CD4-positive, alpha-beta T cell (primary cell): ENCODE data around the gene GABARAPL1. TPM values are rescaled to one million over a fixed set of nuclear protein-coding genes. Genes with fewer than 3 reads are reported as not detected.

Experiments
- ATAC-seq: fragments of 200-7000 bp; cut with Tn5 transposase; one replicate; pipeline ENCODE4 v1.10.0; 2022; ENCODE audit warnings: mild to moderate bottlenecking; ENCODE audit not compliant: poor library complexity
- CTCF ChIA-PET: fragments of 350-600 bp; sonication (Branson Sonifier 250); formaldehyde crosslinking; loops from one replicate; lab custom pipeline; 2021; ENCODE audit warnings: antibody characterized with exemption, inconsistent platforms; lab: Charles Lee
- POLR2A ChIA-PET: fragments of 350-600 bp; sonication (Branson Sonifier 250); formaldehyde crosslinking; loops from one replicate; lab custom pipeline; 2021; ENCODE audit warnings: antibody characterized with exemption, inconsistent platforms; lab: Charles Lee
- DNase-seq, 14 experiments: peaks; one replicate each; pipeline ENCODE4 v3.0.0-alpha.2; 2013 to 2020; ENCODE audit warnings: mixed read lengths in 2 of 14
- H3K27ac ChIP-seq, 2 donors: one replicate each; pipeline versions ENCODE4 v1.5.1 to v1.7.0; 2013; ENCODE audit warnings: low read length in 2 of 2, low read depth in 1 of 2, mild to moderate bottlenecking in 1 of 2
- H3K27me3 ChIP-seq, 2 experiments: 1 replicate in 1 of 2; 2 replicates in 1 of 2; pipeline versions ENCODE4 v1.6.1 to v1.7.0; 2013; ENCODE audit warnings: low read length in 2 of 2, control low read depth in 1 of 2, mild to moderate bottlenecking in 1 of 2, moderate library complexity in 1 of 2; ENCODE audit not compliant: insufficient read depth in 2 of 2, control insufficient read depth in 1 of 2
- H3K36me3 ChIP-seq: one replicate; pipeline ENCODE4 v1.6.1; 2013; ENCODE audit warnings: low read length, control low read depth; ENCODE audit not compliant: insufficient read depth
- H3K4me1 ChIP-seq: one replicate; pipeline ENCODE4 v1.6.1; 2013; ENCODE audit warnings: low read length, control low read depth; ENCODE audit not compliant: insufficient read depth
- H3K4me3 ChIP-seq: one replicate; pipeline ENCODE4 v1.5.1; 2013; ENCODE audit warnings: mild to moderate bottlenecking, low read length, moderate library complexity
- H3K9me3 ChIP-seq, 2 experiments: 1 replicate in 1 of 2; 2 replicates in 1 of 2; pipeline versions ENCODE4 v1.6.1 to v1.7.0; 2013; ENCODE audit warnings: low read length in 2 of 2, mild to moderate bottlenecking in 2 of 2, control low read depth in 1 of 2, moderate library complexity in 1 of 2; ENCODE audit not compliant: control insufficient read depth in 1 of 2, insufficient read depth in 1 of 2
- H3K27ac Mint-ChIP-seq: one replicate; pipeline ENCODE4 v1.8.0; 2020; ENCODE audit warnings: mixed read lengths
- H3K27me3 Mint-ChIP-seq: one replicate; pipeline ENCODE4 v1.8.0; 2021; ENCODE audit warnings: mixed read lengths
- H3K36me3 Mint-ChIP-seq: one replicate; pipeline ENCODE4 v1.8.0; 2021; ENCODE audit warnings: low read depth, mixed read lengths
- H3K4me1 Mint-ChIP-seq: one replicate; pipeline ENCODE4 v1.8.0; 2021; ENCODE audit warnings: low read depth, mixed read lengths
- H3K4me3 Mint-ChIP-seq: one replicate; pipeline ENCODE4 v1.8.0; 2020; ENCODE audit warnings: mild to moderate bottlenecking, mixed read lengths
- H3K9me3 Mint-ChIP-seq: one replicate; pipeline ENCODE4 v1.8.0; 2020; ENCODE audit warnings: mixed read lengths
- intact Hi-C, 2 experiments: fragments of 100-400 bp; cut with DNase I in 1 of 2; cut with micrococcal nuclease in 1 of 2; formaldehyde crosslinking; loops; one replicate each; pipeline versions ENCODE4 v1.15.1 to v1.9.0; 2023 to 2025; cut with DNase I, micrococcal nuclease
- total RNA-seq, 174 experiments: library from RNA in 2 of 174; stranded (reverse) in 2 of 174; gene quantifications; one replicate each; pipeline ENCODE4 v1.2.3 and lab custom pipeline; 2021 to 2026
- TF ChIP-seq, protein P1 (sequence below): fragments of 200-600 bp; IDR thresholded peaks from one replicate; pipeline ENCODE4 v1.8.0; 2022; ENCODE audit warnings: antibody characterized with exemption, mild to moderate bottlenecking

GABARAPL1 gene
- total RNA-seq, 2 experiments from 2014 or later: 267 to 276 TPM

DNA sequence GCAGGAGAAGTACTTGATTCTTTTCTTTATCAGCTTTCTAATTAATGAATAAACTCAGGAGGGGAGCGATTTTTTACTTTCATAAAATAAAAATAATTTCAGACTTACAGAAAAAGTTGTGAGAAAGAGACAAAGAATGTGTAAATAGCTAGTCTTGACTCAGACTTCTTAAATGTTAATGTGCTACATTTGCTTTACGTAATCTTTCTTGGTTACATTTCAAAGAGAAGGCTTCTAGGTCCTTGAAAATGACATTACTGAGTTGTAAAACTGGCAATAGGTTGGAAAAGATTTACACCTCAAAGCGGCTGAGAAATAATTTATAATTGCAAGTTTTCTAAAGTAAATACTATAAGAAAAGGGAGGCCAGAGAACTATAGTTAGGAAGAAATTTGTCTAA is 28.6 kb downstream of the GABARAPL1 start:
- Histone ChIP-seq H3K27me3 (no peaks in the 10 kb centered on the region), H3K4me3 (no peak overlapping the region), H3K36me3 (no peaks in the 10 kb centered on the region), H3K27ac (no peak overlapping the region), H3K4me1 (peaks cover 6% of the 10 kb centered on the region), H3K9me3 (no peaks in the 10 kb centered on the region)
- TF ChIP-seq, protein P1, sequence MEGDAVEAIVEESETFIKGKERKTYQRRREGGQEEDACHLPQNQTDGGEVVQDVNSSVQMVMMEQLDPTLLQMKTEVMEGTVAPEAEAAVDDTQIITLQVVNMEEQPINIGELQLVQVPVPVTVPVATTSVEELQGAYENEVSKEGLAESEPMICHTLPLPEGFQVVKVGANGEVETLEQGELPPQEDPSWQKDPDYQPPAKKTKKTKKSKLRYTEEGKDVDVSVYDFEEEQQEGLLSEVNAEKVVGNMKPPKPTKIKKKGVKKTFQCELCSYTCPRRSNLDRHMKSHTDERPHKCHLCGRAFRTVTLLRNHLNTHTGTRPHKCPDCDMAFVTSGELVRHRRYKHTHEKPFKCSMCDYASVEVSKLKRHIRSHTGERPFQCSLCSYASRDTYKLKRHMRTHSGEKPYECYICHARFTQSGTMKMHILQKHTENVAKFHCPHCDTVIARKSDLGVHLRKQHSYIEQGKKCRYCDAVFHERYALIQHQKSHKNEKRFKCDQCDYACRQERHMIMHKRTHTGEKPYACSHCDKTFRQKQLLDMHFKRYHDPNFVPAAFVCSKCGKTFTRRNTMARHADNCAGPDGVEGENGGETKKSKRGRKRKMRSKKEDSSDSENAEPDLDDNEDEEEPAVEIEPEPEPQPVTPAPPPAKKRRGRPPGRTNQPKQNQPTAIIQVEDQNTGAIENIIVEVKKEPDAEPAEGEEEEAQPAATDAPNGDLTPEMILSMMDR: no peak
- H3K9me3 Mint-ChIP-seq: no peaks in the 10 kb centered on the region
- intact Hi-C loops: no loop called here
- ATAC-seq: no peak
- H3K4me1 Mint-ChIP-seq: peaks cover 9% of the 10 kb centered on the region
- POLR2A ChIA-PET: no interaction called here
- H3K27me3 Mint-ChIP-seq: no peaks in the 10 kb centered on the region
- H3K4me3 Mint-ChIP-seq: no peak overlapping the region
- CTCF ChIA-PET: no interaction called here
- H3K27ac Mint-ChIP-seq: no peak overlapping the region
- no peaks in the 10 kb centered on the region for H3K36me3 Mint-ChIP-seq
- no peak for DNase-seq

DNA sequence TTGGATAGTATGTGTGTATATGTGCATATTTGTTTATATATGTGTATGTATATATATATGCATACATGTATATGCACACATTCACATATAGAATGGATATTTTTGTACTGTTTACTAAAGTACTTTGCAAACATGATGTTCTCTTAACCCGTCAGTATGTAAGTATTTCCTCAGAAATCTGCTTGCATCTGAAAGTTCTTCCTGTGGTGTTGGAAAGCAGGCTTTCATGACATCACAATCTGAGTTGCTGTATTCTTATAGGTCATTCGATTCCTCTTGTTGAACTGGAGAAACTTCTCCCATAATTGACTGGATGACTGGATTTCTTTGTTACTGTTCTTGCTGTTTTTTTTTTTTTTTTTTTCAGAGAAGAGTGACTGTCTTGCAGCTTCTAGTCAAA is 29.1 kb downstream of the GABARAPL1 start:
- no peaks in the 10 kb centered on the region for H3K9me3 ChIP-seq
- H3K9me3 Mint-ChIP-seq: no peaks in the 10 kb centered on the region
- no peak for ATAC-seq
- no peak overlapping the region for H3K4me3 ChIP-seq
- intact Hi-C loops: no loop called here
- no peaks in the 10 kb centered on the region for H3K27me3 ChIP-seq
- H3K36me3 ChIP-seq: no peaks in the 10 kb centered on the region
- H3K4me3 Mint-ChIP-seq: no peak overlapping the region
- CTCF ChIA-PET: no interaction called here
- H3K27me3 Mint-ChIP-seq: no peaks in the 10 kb centered on the region
- TF ChIP-seq, protein P1: no peak
- POLR2A ChIA-PET: no interaction called here
- H3K27ac Mint-ChIP-seq: no peak overlapping the region
- H3K4me1 Mint-ChIP-seq: peaks cover 9% of the 10 kb centered on the region
- H3K27ac ChIP-seq: no peak overlapping the region
- peaks cover 6% of the 10 kb centered on the region for H3K4me1 ChIP-seq
- H3K36me3 Mint-ChIP-seq: no peaks in the 10 kb centered on the region
- DNase-seq: no peak

DNA sequence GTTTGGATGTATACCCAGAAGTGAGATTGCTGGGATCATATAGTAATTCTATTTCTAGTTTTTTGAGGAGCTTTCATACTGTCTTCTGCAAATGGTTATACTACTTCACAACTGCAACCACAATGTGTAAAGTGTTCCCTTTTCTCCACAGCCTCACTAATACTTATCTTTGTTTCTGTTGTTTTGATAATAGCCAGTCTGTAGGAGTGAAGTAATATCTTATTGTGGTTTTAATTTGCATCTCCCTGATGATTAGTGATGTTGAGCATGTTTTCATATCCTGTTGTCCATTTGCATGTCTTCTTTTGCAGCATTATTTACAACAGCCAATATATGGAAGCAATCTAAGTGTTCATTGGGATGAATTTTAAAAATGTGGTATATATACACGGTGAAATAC is 29.9 kb downstream of the GABARAPL1 start:
- peaks cover under 1% of the 10 kb centered on the region for H3K27me3 Mint-ChIP-seq
- Histone ChIP-seq H3K27ac (no peak overlapping the region), H3K9me3 (no peaks in the 10 kb centered on the region), H3K4me1 (peaks cover 6% of the 10 kb centered on the region), H3K4me3 (no peak overlapping the region), H3K27me3 (no peaks in the 10 kb centered on the region), H3K36me3 (no peaks in the 10 kb centered on the region)
- ATAC-seq: no peak
- intact Hi-C loops: no loop called here
- H3K4me1 Mint-ChIP-seq: peaks cover 9% of the 10 kb centered on the region
- TF ChIP-seq, protein P1: no peak
- H3K4me3 Mint-ChIP-seq: no peak overlapping the region
- ChIA-PET CTCF (no interaction called here), POLR2A (no interaction called here)
- H3K9me3 Mint-ChIP-seq: no peaks in the 10 kb centered on the region
- H3K27ac Mint-ChIP-seq: no peak overlapping the region
- H3K36me3 Mint-ChIP-seq: no peaks in the 10 kb centered on the region
- no peak for DNase-seq
